Ishikawa (cell line): ENCODE measurements around the gene OR51V1.

Experiments used
- CEBPB ChIP-seq: IDR thresholded peaks from 2 replicates; pipeline ENCODE4 v1.6.1; 2012
- EGR1 ChIP-seq: IDR thresholded peaks from 2 replicates; pipeline ENCODE4 v1.6.1; 2012
- EP300 ChIP-seq: IDR thresholded peaks from 2 replicates; pipeline ENCODE4 v1.6.1; 2012; ENCODE audit warnings: borderline replicate concordance
- RAD21 ChIP-seq: IDR thresholded peaks from 2 replicates; pipeline ENCODE4 v1.6.1; 2012; ENCODE audit warnings: low read depth
- TAF1 ChIP-seq: IDR thresholded peaks from 2 replicates; pipeline ENCODE4 v1.6.1; 2012; ENCODE audit warnings: low read depth, mild to moderate bottlenecking
- TCF12 ChIP-seq: IDR thresholded peaks from 2 replicates; pipeline ENCODE4 v1.6.1; 2012; ENCODE audit warnings: low read depth
- TEAD4 ChIP-seq: IDR thresholded peaks from 2 replicates; pipeline ENCODE4 v1.6.1; 2012
- YY1 ChIP-seq: IDR thresholded peaks from 2 replicates; pipeline ENCODE4 v1.6.1; 2012; ENCODE audit warnings: low read depth
- ZBTB7A ChIP-seq: IDR thresholded peaks from 2 replicates; pipeline ENCODE4 v1.6.1; 2012; ENCODE audit warnings: low read depth
- TF ChIP-seq, protein P1 (sequence below): IDR thresholded peaks from 2 replicates; pipeline ENCODE4 v1.6.1; 2012
- TF ChIP-seq, protein P2 (sequence below): IDR thresholded peaks from 2 replicates; pipeline ENCODE4 v1.6.1; 2012; ENCODE audit warnings: low read depth, mild to moderate bottlenecking
- TF ChIP-seq, protein P3 (sequence below): IDR thresholded peaks from 2 replicates; pipeline ENCODE4 v1.6.1; 2012

OR51V1 gene

DNA sequence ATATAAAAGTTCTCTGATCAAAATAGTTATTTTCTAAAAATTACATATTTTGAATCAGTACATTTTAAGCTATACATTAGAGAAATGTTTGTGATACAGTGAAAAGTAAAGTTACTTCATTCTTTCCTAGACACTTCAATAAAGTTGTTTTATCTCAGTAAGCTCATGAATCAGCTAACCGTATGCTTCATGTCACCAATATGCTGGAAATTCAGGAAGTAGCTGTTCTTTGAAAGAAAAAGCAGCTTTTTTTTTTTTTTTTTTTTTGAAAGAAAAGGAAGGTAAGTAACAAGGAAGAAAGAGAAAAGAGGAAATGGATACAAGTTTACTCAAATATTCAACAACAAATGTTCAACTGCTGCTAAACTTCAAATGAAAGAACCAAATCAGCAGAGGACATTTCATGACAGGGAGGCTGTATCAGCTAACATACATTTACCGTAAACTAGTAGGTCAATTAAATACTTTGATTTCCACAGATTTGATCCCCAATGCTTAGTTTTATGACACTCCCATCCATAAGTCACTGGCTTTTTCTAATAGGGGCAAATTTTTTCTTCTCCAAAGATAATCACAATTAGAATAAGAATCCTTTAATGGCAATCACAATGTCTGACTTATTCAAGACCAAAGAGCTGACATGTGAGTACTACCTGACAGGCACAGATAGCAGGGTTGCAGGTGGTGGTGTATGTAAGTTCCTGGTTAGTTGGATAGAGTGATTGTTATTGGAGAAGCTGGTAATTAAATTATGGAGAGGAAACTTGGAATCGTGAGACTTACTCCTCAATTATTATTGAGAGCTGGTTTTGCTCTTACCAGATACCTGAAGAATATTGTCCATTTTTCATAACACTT lies 46.7 kb downstream of the OR51V1 start:
- no peak for TF ChIP-seq YY1
- TF ChIP-seq CEBPB = no peak
- no peak for TF ChIP-seq TAF1
- TF ChIP-seq EGR1 = no peak
- no peak for TF ChIP-seq TCF12

DNA sequence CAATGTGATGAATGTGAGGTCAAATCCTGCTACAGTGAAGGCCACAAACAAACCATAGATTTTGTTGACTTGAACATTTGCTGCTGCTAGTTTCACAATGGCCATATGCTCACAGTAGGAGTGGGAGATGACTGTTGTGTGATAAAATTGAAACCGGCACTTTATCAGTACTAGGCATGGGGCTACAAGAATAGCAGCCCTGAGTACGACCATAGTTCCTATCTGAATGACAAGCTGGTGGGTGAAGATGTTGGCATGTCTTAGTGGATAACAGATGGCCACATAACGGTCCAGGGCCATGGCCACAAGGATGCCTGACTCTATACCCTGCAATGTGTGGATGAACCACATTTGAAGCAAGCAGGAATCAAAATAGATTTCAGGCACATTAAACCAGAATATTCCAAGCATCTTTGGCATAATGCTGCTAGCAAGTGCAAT lies 48.7 kb downstream of the OR51V1 start:
- no peak for TF ChIP-seq ZBTB7A
- TF ChIP-seq, protein P1, sequence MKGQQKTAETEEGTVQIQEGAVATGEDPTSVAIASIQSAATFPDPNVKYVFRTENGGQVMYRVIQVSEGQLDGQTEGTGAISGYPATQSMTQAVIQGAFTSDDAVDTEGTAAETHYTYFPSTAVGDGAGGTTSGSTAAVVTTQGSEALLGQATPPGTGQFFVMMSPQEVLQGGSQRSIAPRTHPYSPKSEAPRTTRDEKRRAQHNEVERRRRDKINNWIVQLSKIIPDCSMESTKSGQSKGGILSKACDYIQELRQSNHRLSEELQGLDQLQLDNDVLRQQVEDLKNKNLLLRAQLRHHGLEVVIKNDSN = no peak
- TF ChIP-seq, protein P2, sequence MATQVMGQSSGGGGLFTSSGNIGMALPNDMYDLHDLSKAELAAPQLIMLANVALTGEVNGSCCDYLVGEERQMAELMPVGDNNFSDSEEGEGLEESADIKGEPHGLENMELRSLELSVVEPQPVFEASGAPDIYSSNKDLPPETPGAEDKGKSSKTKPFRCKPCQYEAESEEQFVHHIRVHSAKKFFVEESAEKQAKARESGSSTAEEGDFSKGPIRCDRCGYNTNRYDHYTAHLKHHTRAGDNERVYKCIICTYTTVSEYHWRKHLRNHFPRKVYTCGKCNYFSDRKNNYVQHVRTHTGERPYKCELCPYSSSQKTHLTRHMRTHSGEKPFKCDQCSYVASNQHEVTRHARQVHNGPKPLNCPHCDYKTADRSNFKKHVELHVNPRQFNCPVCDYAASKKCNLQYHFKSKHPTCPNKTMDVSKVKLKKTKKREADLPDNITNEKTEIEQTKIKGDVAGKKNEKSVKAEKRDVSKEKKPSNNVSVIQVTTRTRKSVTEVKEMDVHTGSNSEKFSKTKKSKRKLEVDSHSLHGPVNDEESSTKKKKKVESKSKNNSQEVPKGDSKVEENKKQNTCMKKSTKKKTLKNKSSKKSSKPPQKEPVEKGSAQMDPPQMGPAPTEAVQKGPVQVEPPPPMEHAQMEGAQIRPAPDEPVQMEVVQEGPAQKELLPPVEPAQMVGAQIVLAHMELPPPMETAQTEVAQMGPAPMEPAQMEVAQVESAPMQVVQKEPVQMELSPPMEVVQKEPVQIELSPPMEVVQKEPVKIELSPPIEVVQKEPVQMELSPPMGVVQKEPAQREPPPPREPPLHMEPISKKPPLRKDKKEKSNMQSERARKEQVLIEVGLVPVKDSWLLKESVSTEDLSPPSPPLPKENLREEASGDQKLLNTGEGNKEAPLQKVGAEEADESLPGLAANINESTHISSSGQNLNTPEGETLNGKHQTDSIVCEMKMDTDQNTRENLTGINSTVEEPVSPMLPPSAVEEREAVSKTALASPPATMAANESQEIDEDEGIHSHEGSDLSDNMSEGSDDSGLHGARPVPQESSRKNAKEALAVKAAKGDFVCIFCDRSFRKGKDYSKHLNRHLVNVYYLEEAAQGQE = no peak
- TF ChIP-seq CEBPB = no peak
- TF ChIP-seq EP300 = no peak
- no peak for TF ChIP-seq YY1
- TF ChIP-seq RAD21 = no peak
- no peak for TF ChIP-seq TEAD4
- TF ChIP-seq TCF12 = no peak
- TF ChIP-seq, protein P3, sequence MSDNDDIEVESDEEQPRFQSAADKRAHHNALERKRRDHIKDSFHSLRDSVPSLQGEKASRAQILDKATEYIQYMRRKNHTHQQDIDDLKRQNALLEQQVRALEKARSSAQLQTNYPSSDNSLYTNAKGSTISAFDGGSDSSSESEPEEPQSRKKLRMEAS = no peak
